Pancreas (tissue), 10 donors: ENCODE results near the gene TGM1. TPM values are rescaled to one million over a fixed set of nuclear protein-coding genes. Genes with fewer than 3 reads are reported as not detected.

Source experiments
- ATAC-seq, 4 donors: fragments of 200-7000 bp; cut with Tn5 transposase; one replicate each; pipeline versions ENCODE4 v1.8.0 to v1.9.1; 2020; ENCODE audit warnings: mild to moderate bottlenecking in 4 of 4, moderate library complexity in 4 of 4
- DNase-seq, 6 donors: peaks; one replicate each; pipeline ENCODE4 v3.0.0-alpha.2; 2020
- FAIRE-seq: peaks from 2 replicates; lab custom pipeline; 2012; peaks lifted over from hg19 to GRCh38; lab: Jason Lieb, UNC
- H3K27ac ChIP-seq, 4 donors: fragments of 200-600 bp; sonication (generic); 1 replicate in 3 of 4; 2 replicates in 1 of 4; pipeline versions ENCODE4 v1.5.0 to v1.8.0; 2020
- H3K27me3 ChIP-seq, 4 donors: fragments of 200-600 bp; one replicate each; pipeline ENCODE4 v1.8.0; 2021
- H3K36me3 ChIP-seq, 3 donors: fragments of 200-600 bp; sonication (generic) in 1 of 3; one replicate each; pipeline versions ENCODE4 v1.5.0 to v1.8.0; 2020 to 2021
- H3K4me1 ChIP-seq, 3 donors: fragments of 200-600 bp; one replicate each; pipeline ENCODE4 v1.8.0; 2021
- H3K4me3 ChIP-seq, 4 donors: fragments of 200-600 bp; sonication (generic) in 2 of 4; one replicate each; pipeline versions ENCODE4 v1.5.0 to v1.8.0; 2020 to 2021
- H3K9me3 ChIP-seq, 4 donors: fragments of 200-600 bp; one replicate each; pipeline ENCODE4 v1.8.0; 2021
- WGBS, 2 donors: extraction: QIAGEN DNeasy Blood & Tissue Kit; methylation state at CpG; one replicate each; pipeline ENCODE4 v1.1.7; 2013; 5-methylcytosine and 5-hydroxymethylcytosine counted together
- intact Hi-C, 3 donors: fragments of 100-400 bp; cut with DNase I; formaldehyde crosslinking; loops; one replicate each; pipeline versions ENCODE4 v1.11.1 to v1.14.2; 2022
- polyA plus RNA-seq, 2 donors: library from polyadenylated mRNA; stranded (reverse); fragments of 200-250 nt; gene quantifications; one replicate each; pipeline ENCODE4 v1.2.3, GENCODE V29; 2013
- total RNA-seq, 6 donors: library from RNA; stranded (reverse); fragmentation: NEBNext Ultra II Directional in 4 of 6; extraction: Animal tissue kit (Norgen Biotek cat#: 25700) in 4 of 6; gene quantifications; one replicate each; pipeline versions ENCODE4 v1.2.1 to v1.2.4, GENCODE V29; 2021 to 2023
- TF ChIP-seq, protein P1 (sequence below), 4 donors: fragments of 200-600 bp; sonication (generic) in 3 of 4; IDR thresholded peaks; one replicate each; pipeline versions ENCODE4 v1.5.0 to v1.8.0; 2021; ENCODE audit warnings: antibody characterized with exemption in 4 of 4
- donor health status: healthy with polysubstance abuse.
- donor health status: DM: no; HTN: no; CAD: no; lungs with moderate emphysema.
- donor health status: DM: no; HTN: no; CAD: no.
- donor health status: control.
- donor health status: control.
- donor health status: Bipolar disorder and iron deficiency.
- donor health status: DM: yes; HTN: yes; CAD: no.
- donor health status: DM: no; HTN: no; CAD: no.
- donor health status: DM: no; HTN: no; CAD: no.
- donor health status: DM: yes; HTN: yes; CAD: no.

TGM1 gene
- total and polyA plus RNA-seq, 8 donors: 1.2 to 5.4 (median 2.8) TPM

DNA sequence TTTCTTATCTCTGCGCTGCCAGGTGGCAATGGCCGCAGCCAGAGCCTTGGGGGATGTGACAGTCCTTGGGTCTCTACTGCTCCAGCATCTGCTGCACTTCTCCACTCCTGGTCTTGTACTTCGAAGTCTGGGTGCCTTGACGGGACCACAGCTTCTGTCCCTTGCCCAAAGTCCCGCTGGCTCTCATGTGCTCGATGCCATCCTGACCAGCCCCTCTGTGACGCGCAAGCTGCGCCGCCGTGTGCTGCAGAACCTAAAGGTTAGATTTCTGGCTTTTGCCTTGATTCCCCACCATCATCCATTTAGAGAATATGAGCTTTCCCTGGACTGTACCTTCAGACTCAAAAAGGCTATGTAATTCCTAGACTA lies 41.0 kb upstream of the TGM1 start:
- FAIRE-seq: no peak
- Histone ChIP-seq H3K4me1 (peaks cover 10 to 31% (median 31%) of the 10 kb centered on the region in 3 donors), H3K27ac (no peak overlapping the region), H3K9me3 (no peaks in the 10 kb centered on the region), H3K36me3 (peaks cover 0 to 44% (median 28%) of the 10 kb centered on the region in 3 donors), H3K4me3 (no peak overlapping the region), H3K27me3 (no peaks in the 10 kb centered on the region)
- no peak for ATAC-seq
- 94 to 97% methylated on average over 11 of the region's 11 CpGs for WGBS, 2 donors
- DNase-seq: no peak
- intact Hi-C loops: no loop called here
- TF ChIP-seq, protein P1, sequence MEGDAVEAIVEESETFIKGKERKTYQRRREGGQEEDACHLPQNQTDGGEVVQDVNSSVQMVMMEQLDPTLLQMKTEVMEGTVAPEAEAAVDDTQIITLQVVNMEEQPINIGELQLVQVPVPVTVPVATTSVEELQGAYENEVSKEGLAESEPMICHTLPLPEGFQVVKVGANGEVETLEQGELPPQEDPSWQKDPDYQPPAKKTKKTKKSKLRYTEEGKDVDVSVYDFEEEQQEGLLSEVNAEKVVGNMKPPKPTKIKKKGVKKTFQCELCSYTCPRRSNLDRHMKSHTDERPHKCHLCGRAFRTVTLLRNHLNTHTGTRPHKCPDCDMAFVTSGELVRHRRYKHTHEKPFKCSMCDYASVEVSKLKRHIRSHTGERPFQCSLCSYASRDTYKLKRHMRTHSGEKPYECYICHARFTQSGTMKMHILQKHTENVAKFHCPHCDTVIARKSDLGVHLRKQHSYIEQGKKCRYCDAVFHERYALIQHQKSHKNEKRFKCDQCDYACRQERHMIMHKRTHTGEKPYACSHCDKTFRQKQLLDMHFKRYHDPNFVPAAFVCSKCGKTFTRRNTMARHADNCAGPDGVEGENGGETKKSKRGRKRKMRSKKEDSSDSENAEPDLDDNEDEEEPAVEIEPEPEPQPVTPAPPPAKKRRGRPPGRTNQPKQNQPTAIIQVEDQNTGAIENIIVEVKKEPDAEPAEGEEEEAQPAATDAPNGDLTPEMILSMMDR (IDR thresholded peaks at IDR 0.05): no peak

DNA sequence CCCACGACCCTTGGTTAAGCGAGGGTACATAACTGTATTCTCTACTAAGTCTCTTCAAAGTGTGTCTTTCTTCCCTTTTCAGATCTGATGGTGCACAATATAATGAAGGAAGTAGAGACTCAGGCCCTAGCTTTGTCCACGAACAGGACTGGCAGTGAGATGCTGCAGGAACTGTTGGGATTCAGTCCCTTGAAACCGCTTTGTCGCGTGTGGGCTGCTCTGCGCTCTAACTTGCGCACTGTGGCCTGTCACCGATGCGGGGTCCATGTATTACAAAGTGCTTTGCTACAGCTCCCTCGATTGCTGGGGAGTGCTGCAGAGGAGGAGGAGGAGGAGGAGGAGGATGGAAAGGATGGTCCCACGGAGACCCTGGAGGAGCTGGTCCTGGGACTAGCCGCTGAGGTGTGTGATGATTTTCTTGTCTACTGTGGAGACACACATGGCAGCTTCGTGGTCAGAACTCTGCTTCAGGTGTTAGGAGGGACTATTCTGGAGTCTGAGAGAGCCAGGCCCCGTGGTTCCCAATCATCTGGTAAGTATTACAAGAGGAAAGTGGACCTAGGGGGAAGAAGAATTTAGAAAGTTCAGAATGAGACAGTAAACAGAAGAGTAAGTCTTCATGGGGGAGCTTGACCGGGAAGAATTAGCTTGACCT lies 37.5 kb upstream of the TGM1 start:
- H3K4me3 ChIP-seq: peak overlapping the region; percentile 54 to 92 (median 74)
- peaks cover 9 to 29% (median 13%) of the 10 kb centered on the region in 3 donors for H3K4me1 ChIP-seq
- intact Hi-C loops: no loop called here
- H3K27me3 ChIP-seq: no peaks in the 10 kb centered on the region
- WGBS, 2 donors: 15 to 23% methylated on average over 16 of the region's 16 CpGs
- DNase-seq (no peak), ATAC-seq (no peak), FAIRE-seq (no peak)
- peaks cover 0 to 40% (median 33%) of the 10 kb centered on the region in 3 donors for H3K36me3 ChIP-seq
- TF ChIP-seq, protein P1 (IDR thresholded peaks at IDR 0.05): no peak
- peak overlapping the region in 2 of 4 donors; percentile 68 to 82 for H3K27ac ChIP-seq
- H3K9me3 ChIP-seq: no peaks in the 10 kb centered on the region

- no peaks in the 10 kb centered on the region for H3K9me3 ChIP-seq
- intact Hi-C loops: loop anchor here in 1 of 3 donors (5.0 kb wide), 1 partner anchor 52 kb away; no protein-coding TSS in a partner anchor
- H3K36me3 ChIP-seq: peaks cover 0 to 35% (median 25%) of the 10 kb centered on the region in 3 donors
- FAIRE-seq (no peak), ATAC-seq (peak; percentile 92 to 96 (median 94)), DNase-seq (peak; percentile 85 to 98 (median 94))
- peak within 1 kb of the TSS; percentile 54 to 92 (median 74) for H3K4me3 ChIP-seq
- peak within 1 kb of the TSS; percentile 68 to 83 (median 78) for H3K27ac ChIP-seq
- H3K4me1 ChIP-seq: peaks cover 9 to 29% (median 13%) of the 10 kb centered on the region in 3 donors
- 0 to 1% methylated on average over 75 of the region's 75 CpGs for WGBS, 2 donors
- TF ChIP-seq, protein P1 (IDR thresholded peaks at IDR 0.05): no peak
- H3K27me3 ChIP-seq: no peaks in the 10 kb centered on the region
These were observed 36.5 kb upstream of the TGM1 start, which contains the start of the genes DHRS1 and NOP9 for GRCh38 chr14:24299255-24300191. DHRS1 (minus strand) TSS chr14:24299780; CDS start chr14:24299106, 674 bp downstream. NOP9 (plus strand) TSS chr14:24299850; CDS start chr14:24299955, 105 bp downstream.

DNA sequence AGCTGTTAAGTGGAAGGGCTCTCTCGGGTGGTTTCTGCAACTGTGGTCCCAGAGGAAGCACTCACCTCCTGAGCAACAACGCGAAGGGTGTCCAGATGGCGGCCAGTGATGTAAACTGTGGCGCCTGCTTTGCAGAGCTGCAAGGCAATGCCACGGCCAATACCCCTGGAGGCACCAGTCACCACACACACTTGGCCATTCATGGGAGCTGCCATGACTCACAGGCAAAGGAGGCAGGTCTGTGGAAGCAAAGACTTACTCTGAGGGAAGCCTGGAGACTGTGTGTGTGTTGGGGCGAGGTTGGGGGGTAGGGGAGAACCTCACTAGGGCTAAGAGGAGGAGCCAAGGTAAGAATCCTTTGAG lies 35.9 kb upstream of the TGM1 start:
- Histone ChIP-seq H3K4me3 (peak overlapping the region; percentile 54 to 92 (median 74)), H3K27ac (peak overlapping the region; percentile 68 to 83 (median 78)), H3K4me1 (peaks cover 9 to 29% (median 13%) of the 10 kb centered on the region in 3 donors), H3K36me3 (peaks cover 0 to 29% (median 19%) of the 10 kb centered on the region in 3 donors), H3K27me3 (no peaks in the 10 kb centered on the region), H3K9me3 (no peaks in the 10 kb centered on the region)
- peak; percentile 13 to 42 (median 24) for ATAC-seq
- no peak for FAIRE-seq
- TF ChIP-seq, protein P1 (IDR thresholded peaks at IDR 0.05): no peak
- intact Hi-C loops: loop anchor here in 1 of 3 donors (5.0 kb wide), 1 partner anchor 52 kb away; no protein-coding TSS in a partner anchor
- peak in 1 of 6 donors; percentile 41 for DNase-seq
- 27% methylated on average over 7 of the region's 7 CpGs for WGBS, 2 donors
